Daoy (cell line): ENCODE results near the gene SLC26A9. TPM values are rescaled to one million over a fixed set of nuclear protein-coding genes. Genes with fewer than 3 reads are reported as not detected.

Source experiments
- DNase-seq: peaks from one replicate; pipeline ENCODE4 v3.0.0-alpha.2; 2015; ENCODE audit warnings: low read depth
- total RNA-seq: library from RNA; depleted of rRNA; stranded (reverse); fragments of >200 nt; shearing (Covaris generic); gene quantifications from 2 replicates; pipeline ENCODE4 v1.2.3, GENCODE V29; 2014

Gene SLC26A9
- total RNA-seq, 1 experiment from 2014 or later, result not detected

DNA sequence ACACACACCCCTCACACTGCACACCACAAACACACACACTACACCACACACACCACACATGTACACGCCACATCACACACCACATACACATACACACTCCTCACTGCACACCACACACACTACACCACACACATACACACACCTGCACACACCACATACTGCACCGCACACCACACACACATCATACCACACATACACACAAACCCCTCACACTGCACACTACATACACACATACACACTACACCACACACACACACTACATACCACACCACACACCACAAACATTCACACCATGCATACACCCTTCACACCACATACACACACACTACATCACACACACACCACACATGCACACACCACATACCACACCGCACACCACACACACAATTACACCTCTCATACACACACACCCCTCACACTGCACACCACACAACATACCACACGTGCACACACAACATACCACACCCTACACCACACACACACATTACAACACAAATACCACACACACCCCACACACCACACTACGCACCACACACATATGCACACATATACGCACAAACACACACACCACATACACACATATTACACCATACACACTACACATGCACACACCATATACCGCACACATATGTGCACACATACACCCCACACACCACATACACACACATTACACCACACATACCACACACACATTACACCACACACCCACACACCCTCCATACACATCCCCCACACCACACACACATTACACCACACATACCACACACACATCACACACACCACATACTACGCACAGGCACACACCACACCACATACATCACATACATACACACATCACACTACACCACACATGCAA, 30.3 kb upstream of the SLC26A9 start:
- no peak for DNase-seq

- DNase-seq, result no peak
Measured at GRCh38 chr1:205972491-205973168, 29.4 kb upstream of the SLC26A9 start.

DNA sequence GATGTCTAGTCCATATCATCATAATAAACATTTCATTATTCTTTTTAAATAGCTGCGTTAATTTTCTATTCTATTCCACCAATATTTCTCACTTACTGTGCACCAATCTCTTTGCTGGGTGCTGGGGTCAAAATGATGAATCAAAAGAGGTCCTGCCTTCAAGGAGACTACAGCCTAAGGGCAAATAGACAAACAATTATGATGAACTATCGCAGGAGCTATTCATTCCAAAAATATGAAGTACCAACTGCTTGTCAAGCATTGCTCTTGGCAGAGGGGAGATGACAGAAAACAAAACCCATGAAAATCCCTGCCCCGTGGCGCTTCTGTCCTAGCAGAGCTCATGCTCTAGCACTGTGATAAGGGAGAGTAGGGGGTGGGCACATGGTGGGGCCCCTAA, 28.8 kb upstream of the SLC26A9 start:
- no peak for DNase-seq

DNA sequence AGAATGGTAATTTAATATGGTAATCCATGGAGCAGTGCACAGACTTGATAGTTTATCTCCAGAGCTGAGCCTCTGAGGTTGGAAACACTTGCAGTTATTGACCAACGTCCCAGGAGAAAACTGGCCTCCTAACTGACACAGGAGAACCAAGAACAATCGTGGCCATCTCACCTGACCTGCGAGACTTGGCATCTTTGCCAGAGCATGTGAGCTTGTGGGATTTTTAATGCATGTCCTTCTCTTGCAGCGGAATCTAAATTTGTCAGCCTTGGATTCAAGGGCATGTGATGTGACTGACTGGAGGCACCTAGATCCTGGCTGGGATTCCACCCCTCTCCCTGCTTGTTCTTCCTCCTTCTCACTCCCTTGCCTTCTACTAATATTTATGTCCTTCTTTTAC, 27.8 kb upstream of the SLC26A9 start:
- no peak for DNase-seq

GRCh38 chr1:205970486-205970885, 27.2 kb upstream of the SLC26A9 start:
- no peak for DNase-seq

DNA sequence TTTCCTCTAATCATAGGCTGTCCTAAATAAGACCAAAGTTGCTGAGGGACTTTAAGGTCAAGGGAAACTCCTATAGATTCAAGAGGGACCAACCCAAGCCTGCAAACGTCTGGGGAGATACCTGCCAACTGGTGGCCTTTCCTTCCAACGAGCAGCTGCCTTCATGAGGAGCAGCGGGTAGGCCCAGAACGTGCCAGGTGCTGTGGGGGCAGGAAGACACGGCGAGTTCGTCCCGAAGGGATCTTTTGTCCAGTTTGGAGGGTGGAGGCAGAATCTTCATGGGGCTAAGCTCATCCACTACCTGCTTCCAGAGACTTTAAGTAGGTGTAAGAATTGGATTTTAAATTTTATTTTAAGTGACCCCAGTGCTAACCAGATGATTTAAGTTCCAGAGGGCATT, 26.0 kb upstream of the SLC26A9 start:
- DNase-seq, result no peak

DNA sequence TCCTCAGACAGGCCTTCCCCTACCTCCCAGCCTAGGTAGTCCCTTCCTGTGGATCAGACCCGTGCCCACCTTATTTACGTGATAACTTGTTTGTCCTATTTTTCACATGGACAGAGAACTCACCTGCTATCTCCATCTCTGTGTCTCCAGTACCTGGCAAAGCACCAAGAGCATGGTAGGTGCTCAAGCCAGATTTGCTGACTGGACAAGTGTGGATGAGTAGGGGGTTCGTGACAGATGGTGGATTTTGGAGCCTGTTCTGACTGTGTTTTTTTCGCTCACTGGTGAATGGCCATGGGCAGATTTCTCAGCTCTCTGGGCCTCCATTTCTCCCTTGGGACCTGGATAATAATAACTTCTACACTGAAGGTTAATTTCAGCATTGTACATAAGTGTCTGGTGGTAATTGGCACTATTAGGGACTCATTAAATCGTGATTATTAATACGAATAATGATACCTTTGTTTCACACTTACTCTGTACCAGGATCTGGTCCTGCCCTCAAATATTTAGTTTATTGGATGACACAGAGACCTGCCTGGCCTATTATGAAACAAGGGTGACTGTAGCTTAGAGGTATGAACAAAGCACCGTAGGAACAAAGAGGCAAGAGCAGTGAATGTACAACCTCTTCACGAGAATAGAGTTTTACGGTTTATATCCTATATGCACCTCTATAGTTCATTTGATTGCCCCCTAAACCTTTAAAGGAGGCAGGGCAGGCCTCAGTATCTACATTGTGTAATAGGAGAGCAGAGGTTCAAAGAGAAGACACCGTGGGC, 24.5 kb upstream of the SLC26A9 start:
- DNase-seq, result no peak

GRCh38 chr1:205965036-205965884, 22.0 kb upstream of the SLC26A9 start:
- no peak for DNase-seq

GRCh38 chr1:205963352-205964155, 20.3 kb upstream of the SLC26A9 start:
- DNase-seq, result peak; percentile 89

- peak; percentile 49 for DNase-seq
Measured at GRCh38 chr1:205962821-205963221, 19.6 kb upstream of the SLC26A9 start.

- DNase-seq, result peak; percentile 90
Measured at GRCh38 chr1:205961991-205962820, 18.9 kb upstream of the SLC26A9 start.

DNA sequence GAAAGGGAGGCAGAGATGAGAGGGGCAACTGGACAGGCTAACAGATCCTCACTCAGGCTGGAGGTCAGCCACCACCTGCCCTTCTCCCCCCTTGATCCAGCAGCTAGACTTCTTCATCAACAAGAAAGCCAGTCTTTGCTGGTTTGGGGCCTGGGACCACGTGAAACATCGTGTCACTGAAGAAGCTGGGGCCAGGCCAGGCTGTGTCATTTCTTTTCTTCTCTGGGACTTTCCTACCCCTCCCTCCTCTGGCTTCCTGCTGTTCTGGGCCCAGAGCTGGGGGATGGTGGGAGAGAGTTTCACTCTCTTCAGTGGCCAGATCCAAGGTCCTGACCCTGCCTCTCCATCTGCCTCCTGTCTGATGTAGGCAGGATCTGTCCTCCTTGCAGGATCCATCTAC, 18.1 kb upstream of the SLC26A9 start:
- DNase-seq, result peak; percentile 58

DNA sequence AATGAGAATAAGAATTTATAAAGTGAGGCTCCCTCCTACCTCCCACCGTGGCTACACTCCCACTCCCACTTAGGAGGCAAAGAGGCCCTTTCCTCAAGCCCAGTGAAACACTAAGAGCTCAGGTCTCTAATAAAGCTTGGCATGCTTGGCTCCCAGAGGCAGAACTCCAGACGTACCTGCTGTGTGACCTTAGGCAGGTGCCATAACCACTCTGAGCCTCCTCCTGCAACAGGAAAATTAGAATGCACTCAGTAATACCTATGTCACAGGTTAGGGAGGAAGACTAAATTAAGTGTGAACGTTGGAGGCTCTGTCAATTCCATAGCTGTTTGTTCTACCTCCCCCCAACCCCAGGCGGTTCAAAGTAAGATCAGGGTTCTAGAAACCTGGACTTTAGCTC, 16.5 kb upstream of the SLC26A9 start:
- no peak for DNase-seq

GRCh38 chr1:205955499-205955898, 12.2 kb upstream of the SLC26A9 start:
- DNase-seq, result no peak

GRCh38 chr1:205954819-205955404, 11.7 kb upstream of the SLC26A9 start:
- DNase-seq, result no peak

- no peak for DNase-seq
Measured at GRCh38 chr1:205951746-205952145, 8.5 kb upstream of the SLC26A9 start.

- peak; percentile 80 for DNase-seq
Measured at GRCh38 chr1:205950826-205951549, 7.7 kb upstream of the SLC26A9 start.

DNA sequence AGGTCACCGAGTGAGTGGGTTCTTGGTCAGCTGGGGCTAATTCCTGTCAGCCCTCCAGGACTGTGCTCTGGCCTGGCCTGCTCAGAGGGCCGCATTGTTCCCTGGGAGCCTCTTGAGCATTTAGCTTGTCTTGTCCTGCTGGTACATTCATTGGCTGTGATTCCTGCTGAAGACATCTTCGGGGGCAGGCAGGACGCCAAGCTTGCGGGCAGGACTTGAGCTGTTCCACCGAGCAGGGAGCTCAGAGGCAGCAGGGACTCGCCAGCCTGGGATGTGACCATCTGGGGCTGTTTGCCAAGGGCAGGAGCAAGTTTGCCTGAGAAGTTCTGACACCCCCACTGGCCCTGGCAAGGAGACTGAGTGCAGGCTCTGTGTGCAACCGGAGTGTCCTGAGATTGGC, 7.0 kb upstream of the SLC26A9 start:
- peak; percentile 65 for DNase-seq

DNA sequence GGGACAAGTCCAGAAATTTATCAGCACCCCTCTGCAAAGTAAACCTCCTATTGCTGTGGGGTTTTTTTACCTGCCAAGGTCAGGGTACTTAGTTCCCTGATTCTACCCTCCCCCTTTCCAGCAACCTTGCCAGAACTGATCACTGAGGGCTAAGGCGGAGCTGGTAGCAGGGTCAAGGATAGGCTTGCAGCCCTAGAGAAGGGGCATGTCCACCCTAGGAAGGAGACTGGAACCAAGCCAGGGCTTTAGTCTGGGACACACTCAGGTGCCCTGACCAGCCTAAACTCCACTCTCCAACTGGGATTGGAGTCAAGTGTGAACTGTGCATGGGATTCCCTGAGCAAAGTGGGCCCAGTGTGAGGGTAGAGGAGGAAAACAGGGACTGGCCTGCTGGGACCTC, 6.5 kb upstream of the SLC26A9 start:
- DNase-seq, result no peak
